ENCODE measurements around the gene ENSA. TPM values are rescaled to one million over a fixed set of nuclear protein-coding genes. Genes with fewer than 3 reads are reported as not detected.
A peak's percentile ranks its signal among the peaks of the same experiment; 100 is the strongest.

The ENSA gene, protein sequence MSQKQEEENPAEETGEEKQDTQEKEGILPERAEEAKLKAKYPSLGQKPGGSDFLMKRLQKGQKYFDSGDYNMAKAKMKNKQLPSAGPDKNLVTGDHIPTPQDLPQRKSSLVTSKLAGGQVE
- 100 to 1,000 TPM; 111 to 174 (median 158) TPM for total RNA-seq

GRCh38 chr1:150629115-150629928, at the start of gene ENSA:
TSS of gene ENSA (minus strand) at chr1:150629612. CDS start at chr1:150629470, 142 bp downstream.
- DNase-seq: peak; percentile 97
- intact Hi-C loops (cut with DNase I; ENCODE audit: low total_unique reads): no loop called here
- peak within 1 kb of the TSS; percentile 91 to 99 (median 97) for H3K27ac ChIP-seq
- no peaks in the 10 kb centered on the region for H3K9me3 ChIP-seq
- in situ Hi-C loops (cut with MboI; ENCODE audit: low pct_ligation_motif_present in 1 of 4, low pct_unique_long_range_greater_than_20kb in 1 of 4, low sequenced_read_pairs in 3 of 4): loop anchor here in 1 of 4 donors (25.0 kb wide), 1 partner anchor 183 kb away; the partner anchor contains the start of gene CTSK
- H3K4me1 ChIP-seq: peaks cover 4 to 22% (median 16%) of the 10 kb centered on the region in 4 donors
- TF ChIP-seq CTCF (IDR thresholded peaks at IDR 0.05) (no peak), POLR2AphosphoS5 (IDR thresholded peaks at IDR 0.05) (peak; percentile 89 to 94 (median 94)), POLR2A (IDR thresholded peaks at IDR 0.05) (peak; percentile 96), EP300 (IDR thresholded peaks at IDR 0.05; ENCODE audit: low read depth) (no peak)
- no peaks in the 10 kb centered on the region for H3K27me3 ChIP-seq
- peaks cover 0 to 28% (median 13%) of the 10 kb centered on the region in 4 donors for H3K36me3 ChIP-seq
- 0 to 1% methylated on average over 1 to 49 of the region's 49 CpGs for WGBS, 2 donors (ENCODE audit: low coverage in 1 of 2)
- H3K4me3 ChIP-seq: peak within 1 kb of the TSS; percentile 59 to 81 (median 73)

DNA sequence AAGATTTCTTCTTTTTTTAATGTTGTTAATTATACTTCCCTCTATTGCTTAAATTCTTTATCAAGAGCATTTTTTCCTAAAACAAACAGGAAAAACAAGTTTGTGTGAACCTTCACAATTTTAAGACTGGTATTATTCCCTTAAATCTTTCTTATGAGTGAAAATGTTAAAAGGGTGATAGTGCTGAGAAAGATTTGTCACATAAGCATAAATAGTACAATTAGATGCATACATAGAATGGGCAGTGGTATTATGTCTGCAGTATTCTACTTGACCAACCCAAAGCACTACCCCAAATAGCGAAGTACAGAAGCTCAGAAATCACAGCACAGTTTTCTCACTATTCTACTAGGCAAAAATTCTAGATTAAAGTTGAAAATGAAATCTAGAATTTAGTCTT, 49.6 kb upstream of the ENSA start:
- Histone ChIP-seq H3K4me1 (peaks cover 0 to 10% (median 0%) of the 10 kb centered on the region in 4 donors), H3K9me3 (no peaks in the 10 kb centered on the region), H3K36me3 (peaks cover 0 to 43% (median 6%) of the 10 kb centered on the region in 4 donors), H3K4me3 (no peak overlapping the region), H3K27ac (no peak overlapping the region), H3K27me3 (no peaks in the 10 kb centered on the region)
- no peak for DNase-seq
- TF ChIP-seq POLR2A (IDR thresholded peaks at IDR 0.05) (no peak), CTCF (IDR thresholded peaks at IDR 0.05) (no peak), EP300 (IDR thresholded peaks at IDR 0.05; ENCODE audit: low read depth) (no peak), POLR2AphosphoS5 (IDR thresholded peaks at IDR 0.05) (no peak)
- intact Hi-C loops (cut with DNase I; ENCODE audit: low total_unique reads) (no loop called here), in situ Hi-C loops (cut with MboI; ENCODE audit: low pct_ligation_motif_present in 1 of 4, low pct_unique_long_range_greater_than_20kb in 1 of 4, low sequenced_read_pairs in 3 of 4) (no loop called here)
- 100% methylated on average over 1 of the region's 1 CpG for WGBS, 2 donors (ENCODE audit: low coverage in 1 of 2)

GRCh38 chr1:150674881-150675280, 45.5 kb upstream of the ENSA start:
- no peak for TF ChIP-seq EP300 (IDR thresholded peaks at IDR 0.05; ENCODE audit: low read depth)
- no peak for TF ChIP-seq POLR2AphosphoS5 (IDR thresholded peaks at IDR 0.05)
- TF ChIP-seq POLR2A (IDR thresholded peaks at IDR 0.05): no peak
- TF ChIP-seq CTCF (IDR thresholded peaks at IDR 0.05): no peak
- Histone ChIP-seq H3K4me3 (no peak overlapping the region), H3K36me3 (peaks cover 0 to 33% (median 3%) of the 10 kb centered on the region in 4 donors), H3K9me3 (no peaks in the 10 kb centered on the region), H3K27ac (no peak overlapping the region), H3K4me1 (peaks cover 0 to 25% (median 4%) of the 10 kb centered on the region in 4 donors), H3K27me3 (no peaks in the 10 kb centered on the region)
- intact Hi-C loops (cut with DNase I; ENCODE audit: low total_unique reads): no loop called here
- in situ Hi-C loops (cut with MboI; ENCODE audit: low pct_ligation_motif_present in 1 of 4, low pct_unique_long_range_greater_than_20kb in 1 of 4, low sequenced_read_pairs in 3 of 4): no loop called here
- DNase-seq: no peak
- WGBS, 2 donors (ENCODE audit: low coverage in 1 of 2): 81 to 93% methylated on average over 4 of the region's 4 CpGs

DNA sequence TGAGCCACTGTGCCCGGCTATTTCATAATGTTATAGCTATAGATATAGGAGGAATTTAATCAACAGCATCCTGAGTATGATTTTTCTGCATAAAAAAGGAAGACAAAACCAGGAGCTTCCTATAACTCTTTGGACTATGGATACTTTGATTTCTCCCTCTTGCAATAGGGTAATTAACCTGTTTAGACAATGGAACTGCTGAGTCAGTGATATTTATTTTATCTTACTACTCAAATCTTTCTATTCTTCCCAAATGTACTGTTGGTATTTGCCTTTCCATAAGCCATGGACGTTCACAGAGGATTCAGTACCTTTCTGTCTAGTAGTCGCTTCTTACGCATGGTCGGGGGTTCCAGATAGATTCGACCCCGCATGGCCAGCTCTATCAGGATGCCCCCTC, 33.9 kb upstream of the ENSA start:
- Histone ChIP-seq H3K4me1 (peaks cover 0 to 26% (median 13%) of the 10 kb centered on the region in 4 donors), H3K27me3 (no peaks in the 10 kb centered on the region), H3K4me3 (no peak overlapping the region), H3K9me3 (no peaks in the 10 kb centered on the region), H3K27ac (no peak overlapping the region), H3K36me3 (peaks cover 0 to 40% (median 7%) of the 10 kb centered on the region in 4 donors)
- in situ Hi-C loops (cut with MboI; ENCODE audit: low pct_ligation_motif_present in 1 of 4, low pct_unique_long_range_greater_than_20kb in 1 of 4, low sequenced_read_pairs in 3 of 4) (no loop called here), intact Hi-C loops (cut with DNase I; ENCODE audit: low total_unique reads) (no loop called here)
- DNase-seq: no peak
- TF ChIP-seq CTCF (IDR thresholded peaks at IDR 0.05) (no peak), EP300 (IDR thresholded peaks at IDR 0.05; ENCODE audit: low read depth) (no peak), POLR2AphosphoS5 (IDR thresholded peaks at IDR 0.05) (no peak), POLR2A (IDR thresholded peaks at IDR 0.05) (no peak)
- WGBS, 2 donors (ENCODE audit: low coverage in 1 of 2): 60 to 91% methylated on average over 1 to 7 of the region's 7 CpGs

Measured in transverse colon (tissue), 4 donors.